ENCODE measurements around the gene CLIC1. TPM values are rescaled to one million over a fixed set of nuclear protein-coding genes. Genes with fewer than 3 reads are reported as not detected.

CLIC1 gene
- total and polyA plus RNA-seq, 12 donors: 51.1 to 400 (median 87.9) TPM

- peaks cover 0 to 34% (median 17%) of the 10 kb centered on the region in 9 donors for H3K36me3 ChIP-seq
- peak within 1 kb of the TSS in 5 of 10 donors; percentile 14 to 60 (median 28) for H3K27ac ChIP-seq
- DNase-seq: no peak
- peaks cover 4 to 29% (median 9%) of the 10 kb centered on the region in 9 donors for H3K4me1 ChIP-seq
- no peaks in the 10 kb centered on the region for H3K9me3 ChIP-seq
- 56 to 59% methylated on average over 46 of the region's 46 CpGs for WGBS, 2 donors
- no peak for TF ChIP-seq CTCF (IDR thresholded peaks at IDR 0.05)
- no peaks in the 10 kb centered on the region for H3K27me3 ChIP-seq
- peak within 1 kb of the TSS in 1 of 10 donors; percentile 2 for H3K4me3 ChIP-seq
- intact Hi-C loops (cut with DNase I): no loop called here
- peak in 2 of 8 donors; percentile 17 to 20 for ATAC-seq
Measured at GRCh38 chr6:31723245-31723979, 12.9 kb downstream of the CLIC1 start, which contains the start of gene MPIG6B. TSS of gene MPIG6B (plus strand) at chr6:31723373. CDS start at chr6:31723384, 11 bp downstream.

GRCh38 chr6:31722173-31722572, 14.2 kb downstream of the CLIC1 start:
- peaks cover 0 to 16% (median 0%) of the 10 kb centered on the region in 9 donors for H3K4me1 ChIP-seq
- WGBS, 2 donors: 94 to 96% methylated on average over 3 of the region's 3 CpGs
- intact Hi-C loops (cut with DNase I): no loop called here
- no peak for TF ChIP-seq CTCF (IDR thresholded peaks at IDR 0.05)
- no peaks in the 10 kb centered on the region for H3K9me3 ChIP-seq
- no peak overlapping the region for H3K4me3 ChIP-seq
- H3K27ac ChIP-seq: no peak overlapping the region
- DNase-seq (no peak), ATAC-seq (no peak)
- H3K27me3 ChIP-seq: no peaks in the 10 kb centered on the region
- peaks cover 0 to 22% (median 12%) of the 10 kb centered on the region in 9 donors for H3K36me3 ChIP-seq

- no peak for TF ChIP-seq CTCF (IDR thresholded peaks at IDR 0.05)
- Histone ChIP-seq H3K27ac (no peak within 1 kb of the TSS), H3K27me3 (no peaks in the 10 kb centered on the region), H3K4me1 (peaks cover 0 to 9% (median 0%) of the 10 kb centered on the region in 9 donors), H3K36me3 (peaks cover 0 to 15% (median 6%) of the 10 kb centered on the region in 9 donors), H3K9me3 (no peaks in the 10 kb centered on the region), H3K4me3 (no peak within 1 kb of the TSS)
- intact Hi-C loops (cut with DNase I): no loop called here
- no peak for DNase-seq
- WGBS, 2 donors: 88 to 94% methylated on average over 4 of the region's 4 CpGs
- ATAC-seq: no peak
Measured at GRCh38 chr6:31721351-31722020, 14.8 kb downstream of the CLIC1 start, which contains the start of gene LY6G6C. TSS of gene LY6G6C (minus strand) at chr6:31721746. CDS start at chr6:31721679, 67 bp downstream.

- intact Hi-C loops (cut with DNase I): no loop called here
- WGBS, 2 donors: 86 to 89% methylated on average over 5 of the region's 5 CpGs
Measured at GRCh38 chr6:31720196-31720770, 16.0 kb downstream of the CLIC1 start.

More at GRCh38 chr6:31720196-31720770, 16.0 kb downstream of the CLIC1 start:
- ATAC-seq (no peak), DNase-seq (no peak)
- H3K27ac ChIP-seq: no peak overlapping the region
- peaks cover 0 to 5% (median 0%) of the 10 kb centered on the region in 9 donors for H3K36me3 ChIP-seq
- no peaks in the 10 kb centered on the region for H3K27me3 ChIP-seq
- H3K4me3 ChIP-seq: no peak overlapping the region
- TF ChIP-seq CTCF (IDR thresholded peaks at IDR 0.05): no peak
- H3K4me1 ChIP-seq: peaks cover 0 to 8% (median 0%) of the 10 kb centered on the region in 9 donors
- no peaks in the 10 kb centered on the region for H3K9me3 ChIP-seq

Data from heart right ventricle (tissue), 16 donors.